ENCODE measurements around the gene STARD9.
"Not testable (repeated sequence)": the region's sequence is repeated elsewhere in the genome, so short reads cannot be mapped to it uniquely, and the experiment has no call there.

Gene STARD9

DNA sequence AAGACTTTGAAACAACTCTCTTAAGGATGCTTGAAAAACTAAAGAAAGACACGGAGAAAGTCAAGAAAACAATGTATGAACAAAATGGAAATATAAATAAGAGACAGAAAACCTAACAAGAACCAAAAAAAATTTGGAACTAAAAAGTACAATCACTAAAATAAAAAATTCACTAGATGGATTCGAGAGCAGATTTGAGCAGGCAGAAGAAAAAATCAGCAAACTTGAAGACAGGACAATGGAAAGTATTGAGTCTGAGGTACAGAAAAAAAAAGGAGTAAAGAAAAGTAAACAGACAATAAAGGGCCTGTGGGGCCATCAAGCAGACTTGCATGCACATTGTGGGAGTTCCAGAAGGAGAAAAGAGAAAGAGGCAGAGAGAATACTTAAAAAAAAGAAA is 174.9 kb downstream of the STARD9 start:
- DNase-seq (ENCODE audit: low read depth): no peak
- H3K4me3 ChIP-seq (ENCODE audit: low read depth, low read length): no peak overlapping the region
- no peak for TF ChIP-seq POLR2A (IDR thresholded peaks at IDR 0.05; ENCODE audit: extremely low read depth, insufficient read length)
- no peak for TF ChIP-seq MYC (IDR thresholded peaks at IDR 0.05; ENCODE audit: low read depth, low read length)
- TF ChIP-seq, protein P1, sequence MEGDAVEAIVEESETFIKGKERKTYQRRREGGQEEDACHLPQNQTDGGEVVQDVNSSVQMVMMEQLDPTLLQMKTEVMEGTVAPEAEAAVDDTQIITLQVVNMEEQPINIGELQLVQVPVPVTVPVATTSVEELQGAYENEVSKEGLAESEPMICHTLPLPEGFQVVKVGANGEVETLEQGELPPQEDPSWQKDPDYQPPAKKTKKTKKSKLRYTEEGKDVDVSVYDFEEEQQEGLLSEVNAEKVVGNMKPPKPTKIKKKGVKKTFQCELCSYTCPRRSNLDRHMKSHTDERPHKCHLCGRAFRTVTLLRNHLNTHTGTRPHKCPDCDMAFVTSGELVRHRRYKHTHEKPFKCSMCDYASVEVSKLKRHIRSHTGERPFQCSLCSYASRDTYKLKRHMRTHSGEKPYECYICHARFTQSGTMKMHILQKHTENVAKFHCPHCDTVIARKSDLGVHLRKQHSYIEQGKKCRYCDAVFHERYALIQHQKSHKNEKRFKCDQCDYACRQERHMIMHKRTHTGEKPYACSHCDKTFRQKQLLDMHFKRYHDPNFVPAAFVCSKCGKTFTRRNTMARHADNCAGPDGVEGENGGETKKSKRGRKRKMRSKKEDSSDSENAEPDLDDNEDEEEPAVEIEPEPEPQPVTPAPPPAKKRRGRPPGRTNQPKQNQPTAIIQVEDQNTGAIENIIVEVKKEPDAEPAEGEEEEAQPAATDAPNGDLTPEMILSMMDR (IDR thresholded peaks at IDR 0.05; ENCODE audit: low read depth, low read length): no peak
- TF ChIP-seq, protein P2, sequence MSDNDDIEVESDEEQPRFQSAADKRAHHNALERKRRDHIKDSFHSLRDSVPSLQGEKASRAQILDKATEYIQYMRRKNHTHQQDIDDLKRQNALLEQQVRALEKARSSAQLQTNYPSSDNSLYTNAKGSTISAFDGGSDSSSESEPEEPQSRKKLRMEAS (IDR thresholded peaks at IDR 0.05; ENCODE audit: low read depth, low read length): no peak

DNA sequence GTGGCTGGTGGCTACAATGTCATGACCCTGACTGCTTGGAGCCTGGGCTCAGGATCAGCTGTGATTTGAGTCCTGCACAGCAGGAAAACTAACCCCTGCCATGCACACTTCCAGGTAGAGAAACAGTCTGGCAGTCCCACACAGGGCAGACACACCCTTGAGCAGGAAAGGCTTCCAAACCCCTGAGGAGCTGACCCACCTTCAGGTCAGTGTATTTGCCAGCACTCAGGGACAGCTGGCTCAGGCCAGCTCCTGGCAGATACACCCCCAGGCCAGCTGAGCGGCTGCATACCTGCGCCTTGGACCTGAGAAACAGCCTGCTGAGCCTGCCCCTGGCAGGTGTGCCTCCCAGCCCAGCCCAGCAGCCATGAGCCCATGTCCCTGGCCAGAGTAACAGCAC is 183.7 kb downstream of the STARD9 start:
- no peak for TF ChIP-seq MYC (IDR thresholded peaks at IDR 0.05; ENCODE audit: low read depth, low read length)
- TF ChIP-seq, protein P2 (IDR thresholded peaks at IDR 0.05; ENCODE audit: low read depth, low read length): no peak
- no peak for TF ChIP-seq POLR2A (IDR thresholded peaks at IDR 0.05; ENCODE audit: extremely low read depth, insufficient read length)
- TF ChIP-seq, protein P1 (IDR thresholded peaks at IDR 0.05; ENCODE audit: low read depth, low read length): no peak
- H3K4me3 ChIP-seq (ENCODE audit: low read depth, low read length): no peak overlapping the region
- no peak for DNase-seq (ENCODE audit: low read depth)

DNA sequence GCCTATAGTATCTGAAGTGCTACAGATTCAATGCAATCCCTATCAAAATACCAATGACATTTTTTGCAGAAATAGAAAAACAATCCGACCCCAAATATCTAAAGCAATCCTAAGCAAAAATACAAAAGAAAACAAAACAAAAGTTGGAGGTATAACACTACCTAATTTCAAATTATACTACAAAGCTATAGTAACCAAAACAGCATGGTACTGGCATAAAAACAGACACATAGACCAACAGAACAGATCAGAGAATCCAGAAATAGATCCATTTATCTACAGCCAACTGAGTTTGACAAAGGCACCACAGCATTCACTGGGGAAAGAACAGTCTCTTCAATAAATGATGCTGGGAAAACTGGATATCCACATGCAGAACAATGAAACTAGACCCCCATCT is 185.4 kb downstream of the STARD9 start:
- no peak overlapping the region for H3K4me3 ChIP-seq (ENCODE audit: low read depth, low read length)
- TF ChIP-seq, protein P2 (IDR thresholded peaks at IDR 0.05; ENCODE audit: low read depth, low read length): no peak
- TF ChIP-seq, protein P1 (IDR thresholded peaks at IDR 0.05; ENCODE audit: low read depth, low read length): no peak
- TF ChIP-seq POLR2A (IDR thresholded peaks at IDR 0.05; ENCODE audit: extremely low read depth, insufficient read length) (no peak), MYC (IDR thresholded peaks at IDR 0.05; ENCODE audit: low read depth, low read length) (no peak)
- no peak for DNase-seq (ENCODE audit: low read depth)

DNA sequence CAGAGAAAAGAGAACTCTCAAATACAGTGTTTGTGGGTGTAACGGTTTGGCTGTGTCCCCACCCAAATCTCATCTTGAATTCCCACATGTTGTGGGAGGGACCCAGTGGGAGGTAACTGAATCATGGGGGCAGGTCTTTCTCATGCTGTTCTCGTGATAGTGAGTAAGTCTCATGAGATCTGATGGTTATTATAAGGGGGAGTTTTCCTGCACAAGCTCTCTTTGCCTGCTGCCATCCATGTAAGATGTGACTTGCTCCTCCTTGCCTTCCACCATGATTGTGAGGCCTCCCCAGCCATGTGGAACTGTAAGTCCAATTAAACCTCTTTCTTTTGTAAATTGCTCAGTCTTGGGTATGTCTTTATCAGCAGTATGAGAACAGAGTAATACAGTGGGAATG is 186.4 kb downstream of the STARD9 start:
- not testable (repeated sequence) for H3K4me3 ChIP-seq (ENCODE audit: low read depth, low read length); DNase-seq (ENCODE audit: low read depth)

DNA sequence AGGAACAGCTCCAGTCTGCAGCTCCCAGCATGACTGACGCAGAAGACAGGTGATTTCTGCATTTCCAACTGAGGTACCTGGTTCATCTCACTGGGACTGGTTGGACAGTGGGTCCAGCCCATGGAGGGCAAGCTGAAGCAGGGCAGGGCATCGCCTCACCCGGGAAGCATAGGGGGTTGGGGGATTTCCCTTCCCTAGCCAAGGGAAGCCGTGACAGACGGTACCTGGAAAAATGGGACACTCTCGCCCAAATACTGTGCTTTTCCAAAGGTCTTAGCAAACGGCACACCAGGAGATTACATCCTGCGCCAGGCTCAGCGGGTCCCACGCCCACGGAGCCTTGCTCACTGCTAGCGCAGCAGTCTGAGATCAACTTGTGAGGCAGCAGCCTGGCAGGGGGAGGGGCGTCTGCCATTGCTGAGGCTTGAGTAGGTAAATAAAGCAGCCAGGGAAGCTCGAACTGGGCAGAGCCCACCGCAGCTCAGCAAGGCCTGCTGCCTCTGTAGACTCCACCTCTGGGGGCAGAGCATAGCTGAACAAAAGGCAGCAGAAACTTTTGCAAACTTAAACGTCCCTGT is 188.8 kb downstream of the STARD9 start:
- H3K4me3 ChIP-seq (ENCODE audit: low read depth, low read length): not testable (repeated sequence)

DNA sequence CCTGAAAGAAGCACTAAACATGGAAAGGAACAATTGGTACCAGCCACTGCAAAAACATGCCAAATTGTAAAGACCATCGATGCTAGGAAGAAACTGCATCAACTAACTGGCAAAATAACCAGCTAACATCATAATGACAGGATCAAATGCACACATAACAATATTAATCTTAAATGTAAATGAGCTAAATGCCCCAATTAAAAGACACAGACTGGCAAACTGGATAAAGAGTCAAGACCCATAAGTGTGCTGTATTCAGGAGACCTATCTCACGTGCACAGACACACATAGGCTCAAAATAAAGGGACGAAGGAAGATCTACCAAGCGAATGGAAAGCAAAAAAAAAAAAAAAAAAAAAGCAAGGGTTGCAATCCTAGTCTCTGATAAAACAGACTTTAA is 190.7 kb downstream of the STARD9 start:
- DNase-seq (ENCODE audit: low read depth); H3K4me3 ChIP-seq (ENCODE audit: low read depth, low read length): not testable (repeated sequence)

More for the DNA sequence above, 188.8 kb downstream of the STARD9 start:
- not testable (repeated sequence) for DNase-seq (ENCODE audit: low read depth)
